ENCODE measurements around the gene ACACB. TPM values are rescaled to one million over a fixed set of nuclear protein-coding genes. Genes with fewer than 3 reads are reported as not detected.

The ACACB gene
- total RNA-seq, 1 experiment from 2014 or later, result 8.2 TPM

- H3K9me3 ChIP-seq (ENCODE audit: low read depth, low read length, poor library complexity, severe bottlenecking), result no peaks in the 10 kb centered on the region
- ChIA-PET POLR2A (ENCODE audit: low non-redundant PET) (no interaction called here), CTCF (interaction anchor here (0.6 kb wide), 1 partner anchor 666 kb away, joined by 6 read pairs; no protein-coding TSS in a partner anchor)
- H3K4me3 ChIP-seq (ENCODE audit: low read depth, low read length, poor library complexity, severe bottlenecking), result no peak overlapping the region
- peaks cover 11% of the 10 kb centered on the region for H3K36me3 ChIP-seq (ENCODE audit: insufficient read depth, low read length, poor library complexity, severe bottlenecking)
- no peak overlapping the region for H3K27ac ChIP-seq (ENCODE audit: low read depth, low read length, poor library complexity, severe bottlenecking)
- no peak for TF ChIP-seq EZH2 (IDR thresholded peaks at IDR 0.05; ENCODE audit: borderline replicate concordance, low read depth, low read length, poor library complexity, severe bottlenecking)
- TF ChIP-seq CTCF (conservative IDR thresholded peaks at IDR 0.05; ENCODE audit: low read depth, low read length), result no peak
- no peaks in the 10 kb centered on the region for H3K27me3 ChIP-seq (replicated peaks; ENCODE audit: insufficient read depth, low read depth, low read length, poor library complexity)
- intact Hi-C loops (cut with micrococcal nuclease; ENCODE audit: unreplicated experiment), result loop anchor here (1.0 kb wide), 1 partner anchor 272 kb away; no protein-coding TSS in a partner anchor
- peaks cover 9% of the 10 kb centered on the region for H3K4me1 ChIP-seq (ENCODE audit: insufficient read depth, low read length, poor library complexity, severe bottlenecking)
- no TSS peak for BruUV-seq (replicated peaks)
- no peak for DNase-seq (ENCODE audit: low spot score)
Observed at GRCh38 chr12:109112720-109113465, 3.5 kb upstream of the ACACB start.

- intact Hi-C loops (cut with micrococcal nuclease; ENCODE audit: unreplicated experiment), result no loop called here
- DNase-seq (ENCODE audit: low spot score), result no peak
- no peak overlapping the region for H3K4me3 ChIP-seq (ENCODE audit: low read depth, low read length, poor library complexity, severe bottlenecking)
- no peak overlapping the region for H3K27ac ChIP-seq (ENCODE audit: low read depth, low read length, poor library complexity, severe bottlenecking)
- POLR2A ChIA-PET (ENCODE audit: low non-redundant PET), result no interaction called here
- BruUV-seq (replicated peaks), result no TSS peak
- H3K36me3 ChIP-seq (ENCODE audit: insufficient read depth, low read length, poor library complexity, severe bottlenecking), result peaks cover 7% of the 10 kb centered on the region
- TF ChIP-seq EZH2 (IDR thresholded peaks at IDR 0.05; ENCODE audit: borderline replicate concordance, low read depth, low read length, poor library complexity, severe bottlenecking), result no peak
- TF ChIP-seq CTCF (conservative IDR thresholded peaks at IDR 0.05; ENCODE audit: low read depth, low read length), result no peak
- peaks cover 9% of the 10 kb centered on the region for H3K4me1 ChIP-seq (ENCODE audit: insufficient read depth, low read length, poor library complexity, severe bottlenecking)
- H3K27me3 ChIP-seq (replicated peaks; ENCODE audit: insufficient read depth, low read depth, low read length, poor library complexity), result no peaks in the 10 kb centered on the region
- no peaks in the 10 kb centered on the region for H3K9me3 ChIP-seq (ENCODE audit: low read depth, low read length, poor library complexity, severe bottlenecking)
- CTCF ChIA-PET, result no interaction called here
Observed at GRCh38 chr12:109113661-109114321, 2.6 kb upstream of the ACACB start.

- Histone ChIP-seq H3K27ac (ENCODE audit: low read depth, low read length, poor library complexity, severe bottlenecking) (no peak overlapping the region), H3K9me3 (ENCODE audit: low read depth, low read length, poor library complexity, severe bottlenecking) (no peaks in the 10 kb centered on the region), H3K36me3 (ENCODE audit: insufficient read depth, low read length, poor library complexity, severe bottlenecking) (peaks cover 7% of the 10 kb centered on the region), H3K27me3 (replicated peaks; ENCODE audit: insufficient read depth, low read depth, low read length, poor library complexity) (no peaks in the 10 kb centered on the region), H3K4me1 (ENCODE audit: insufficient read depth, low read length, poor library complexity, severe bottlenecking) (peaks cover 9% of the 10 kb centered on the region), H3K4me3 (ENCODE audit: low read depth, low read length, poor library complexity, severe bottlenecking) (no peak overlapping the region)
- TF ChIP-seq EZH2 (IDR thresholded peaks at IDR 0.05; ENCODE audit: borderline replicate concordance, low read depth, low read length, poor library complexity, severe bottlenecking) (no peak), CTCF (conservative IDR thresholded peaks at IDR 0.05; ENCODE audit: low read depth, low read length) (no peak)
- CTCF ChIA-PET, result no interaction called here
- no TSS peak for BruUV-seq (replicated peaks)
- POLR2A ChIA-PET (ENCODE audit: low non-redundant PET), result no interaction called here
- no peak for DNase-seq (ENCODE audit: low spot score)
- intact Hi-C loops (cut with micrococcal nuclease; ENCODE audit: unreplicated experiment), result no loop called here
Observed at GRCh38 chr12:109114644-109115043, 1.7 kb upstream of the ACACB start.

Data from A673 (cell line).